ENCODE data around the gene MBIP. TPM values are rescaled to one million over a fixed set of nuclear protein-coding genes. Genes with fewer than 3 reads are reported as not detected.
"Not testable (repeated sequence)": the region's sequence is repeated elsewhere in the genome, so short reads cannot be mapped to it uniquely, and the experiment has no call there.

The MBIP gene
- total RNA-seq, 1 donor from 2014 or later: 26.7 TPM

DNA sequence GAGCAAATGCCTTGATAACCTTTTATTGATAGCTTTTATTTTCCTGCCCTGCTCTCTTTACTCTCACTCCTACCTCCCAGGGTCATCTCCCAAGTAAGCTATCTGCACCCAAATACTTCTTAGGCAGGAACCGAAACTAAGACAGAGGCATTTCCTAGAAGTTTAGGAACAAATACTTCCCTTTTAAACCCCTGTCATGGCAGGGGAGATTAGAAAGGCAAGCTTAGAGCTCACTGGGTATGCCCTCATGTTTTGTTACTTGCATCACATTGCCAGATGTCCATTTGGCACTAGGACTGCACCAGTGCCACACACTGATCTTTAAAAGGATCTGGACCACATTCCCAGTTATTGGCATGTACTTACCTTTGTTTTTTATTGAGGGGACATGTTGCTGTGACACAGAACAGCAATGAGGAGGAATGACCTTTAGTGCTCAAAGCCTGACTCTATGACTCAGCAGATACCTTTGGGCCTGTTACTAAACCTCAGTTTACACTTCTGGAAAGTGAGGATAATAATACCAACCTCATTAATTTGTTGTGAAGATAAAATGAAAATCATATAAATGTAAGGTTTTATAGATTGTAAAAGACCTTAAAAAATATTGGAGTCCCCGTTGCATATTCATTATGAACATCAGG lies 40.9 kb upstream of the MBIP start:
- Mint-ChIP-seq H3K4me3 (ENCODE audit: unreplicated experiment) (no peak overlapping the region), H3K9me3 (ENCODE audit: unreplicated experiment) (peaks cover 3% of the 10 kb centered on the region), H3K4me1 (ENCODE audit: low read depth, unreplicated experiment) (no peaks in the 10 kb centered on the region), H3K36me3 (ENCODE audit: unreplicated experiment) (no peaks in the 10 kb centered on the region), H3K27me3 (ENCODE audit: unreplicated experiment) (no peaks in the 10 kb centered on the region), H3K27ac (ENCODE audit: unreplicated experiment) (no peak overlapping the region)
- no peak for TF ChIP-seq CTCF (IDR thresholded peaks at IDR 0.05; ENCODE audit: partially characterized antibody, unreplicated experiment)
- DNase-seq: no peak

DNA sequence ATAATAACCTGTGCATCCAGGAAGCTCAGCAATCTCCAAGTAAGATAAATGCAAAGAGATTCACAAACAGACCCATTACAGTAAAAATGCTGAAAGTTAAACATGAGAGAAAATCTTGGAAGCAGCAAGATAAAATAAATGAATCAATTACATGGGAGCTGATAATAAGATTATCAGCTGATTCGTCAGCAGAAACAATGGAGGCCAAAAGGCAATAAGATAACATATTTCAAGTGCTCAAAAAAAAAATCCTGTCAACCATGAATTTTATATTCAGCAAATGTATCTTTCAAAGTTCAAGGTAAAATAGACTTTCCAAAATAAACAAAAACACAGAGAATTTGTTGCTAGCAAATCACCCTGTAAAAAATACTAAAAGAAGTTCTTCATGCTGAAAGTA lies 36.4 kb upstream of the MBIP start:
- H3K27ac Mint-ChIP-seq (ENCODE audit: unreplicated experiment): no peak overlapping the region
- TF ChIP-seq CTCF (IDR thresholded peaks at IDR 0.05; ENCODE audit: partially characterized antibody, unreplicated experiment): no peak
- H3K4me1 Mint-ChIP-seq (ENCODE audit: low read depth, unreplicated experiment): no peaks in the 10 kb centered on the region
- no peaks in the 10 kb centered on the region for H3K27me3 Mint-ChIP-seq (ENCODE audit: unreplicated experiment)
- peaks cover 3% of the 10 kb centered on the region for H3K9me3 Mint-ChIP-seq (ENCODE audit: unreplicated experiment)
- no peaks in the 10 kb centered on the region for H3K36me3 Mint-ChIP-seq (ENCODE audit: unreplicated experiment)
- no peak for DNase-seq
- no peak overlapping the region for H3K4me3 Mint-ChIP-seq (ENCODE audit: unreplicated experiment)

- H3K27me3 Mint-ChIP-seq (ENCODE audit: unreplicated experiment): peaks cover 3% of the 10 kb centered on the region
- DNase-seq: no peak
- H3K9me3 Mint-ChIP-seq (ENCODE audit: unreplicated experiment): no peaks in the 10 kb centered on the region
- H3K4me3 Mint-ChIP-seq (ENCODE audit: unreplicated experiment): no peak overlapping the region
- H3K4me1 Mint-ChIP-seq (ENCODE audit: low read depth, unreplicated experiment): peaks cover 12% of the 10 kb centered on the region
- no peak for TF ChIP-seq CTCF (IDR thresholded peaks at IDR 0.05; ENCODE audit: partially characterized antibody, unreplicated experiment)
- peak overlapping the region; percentile 71 for H3K27ac Mint-ChIP-seq (ENCODE audit: unreplicated experiment)
- H3K36me3 Mint-ChIP-seq (ENCODE audit: unreplicated experiment): no peaks in the 10 kb centered on the region
Observed at GRCh38 chr14:36346052-36346451, 25.6 kb upstream of the MBIP start.

DNA sequence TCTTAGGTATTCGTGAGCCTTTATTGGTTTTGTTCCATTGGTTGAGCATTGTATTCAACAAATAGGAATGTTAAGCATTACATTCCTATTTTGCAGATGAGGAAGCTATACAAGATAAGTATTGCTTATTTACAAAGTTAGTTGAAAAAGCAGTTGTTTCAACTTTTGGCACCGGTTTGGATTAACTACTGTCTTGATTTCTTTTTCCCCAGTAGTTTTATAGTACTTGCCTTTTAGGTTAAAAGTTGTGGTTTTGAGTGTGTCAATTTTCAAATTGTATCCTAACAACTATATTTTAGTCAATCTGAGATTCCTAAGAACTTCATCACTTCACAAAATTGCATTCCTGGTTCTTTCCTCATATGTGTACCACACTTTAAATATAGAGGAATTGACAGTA lies 23.8 kb upstream of the MBIP start:
- TF ChIP-seq CTCF (IDR thresholded peaks at IDR 0.05; ENCODE audit: partially characterized antibody, unreplicated experiment): no peak

DNA sequence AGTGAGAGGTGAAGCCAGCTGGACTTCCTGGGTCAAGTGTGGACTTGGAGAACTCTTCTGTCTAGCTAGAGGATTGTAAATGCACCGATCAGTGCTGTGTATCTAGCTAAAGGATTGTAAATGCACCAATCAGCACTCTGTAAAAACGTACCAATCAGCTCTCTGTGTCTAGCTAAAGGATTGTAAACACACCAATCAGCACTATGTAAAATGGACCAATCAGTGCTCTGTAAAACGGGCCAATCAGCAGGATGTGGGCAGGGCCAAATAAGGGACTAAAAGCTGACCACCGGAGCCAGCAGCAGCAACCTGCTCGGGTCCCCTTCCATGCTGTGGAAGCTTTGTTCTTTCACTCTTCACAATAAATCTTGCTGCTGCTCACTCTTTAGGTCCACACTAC lies 21.4 kb upstream of the MBIP start:
- not testable (repeated sequence) for H3K27ac Mint-ChIP-seq (ENCODE audit: unreplicated experiment); H3K27me3 Mint-ChIP-seq (ENCODE audit: unreplicated experiment); H3K4me3 Mint-ChIP-seq (ENCODE audit: unreplicated experiment); H3K9me3 Mint-ChIP-seq (ENCODE audit: unreplicated experiment); DNase-seq; H3K36me3 Mint-ChIP-seq (ENCODE audit: unreplicated experiment)
- H3K4me1 Mint-ChIP-seq (ENCODE audit: low read depth, unreplicated experiment): peaks cover 12% of the 10 kb centered on the region

More for the DNA sequence above, 23.8 kb upstream of the MBIP start:
- Mint-ChIP-seq H3K27ac (ENCODE audit: unreplicated experiment) (no peak overlapping the region), H3K4me1 (ENCODE audit: low read depth, unreplicated experiment) (peaks cover 12% of the 10 kb centered on the region), H3K9me3 (ENCODE audit: unreplicated experiment) (no peaks in the 10 kb centered on the region), H3K36me3 (ENCODE audit: unreplicated experiment) (no peaks in the 10 kb centered on the region), H3K4me3 (ENCODE audit: unreplicated experiment) (no peak overlapping the region), H3K27me3 (ENCODE audit: unreplicated experiment) (peaks cover 3% of the 10 kb centered on the region)
- DNase-seq: no peak
